Activated T-cell treated with anti-CD3 and anti-CD28 coated beads for 4 hours (primary cell): Measurements from ENCODE around the gene SLX9.

Source experiments
- DNase-seq: peaks from one replicate; pipeline ENCODE4 v3.0.0-alpha.2; 2020

Gene SLX9

GRCh38 chr21:45009616-45010015 lies 69.8 kb downstream of the SLX9 start:
- DNase-seq, result no peak

DNA sequence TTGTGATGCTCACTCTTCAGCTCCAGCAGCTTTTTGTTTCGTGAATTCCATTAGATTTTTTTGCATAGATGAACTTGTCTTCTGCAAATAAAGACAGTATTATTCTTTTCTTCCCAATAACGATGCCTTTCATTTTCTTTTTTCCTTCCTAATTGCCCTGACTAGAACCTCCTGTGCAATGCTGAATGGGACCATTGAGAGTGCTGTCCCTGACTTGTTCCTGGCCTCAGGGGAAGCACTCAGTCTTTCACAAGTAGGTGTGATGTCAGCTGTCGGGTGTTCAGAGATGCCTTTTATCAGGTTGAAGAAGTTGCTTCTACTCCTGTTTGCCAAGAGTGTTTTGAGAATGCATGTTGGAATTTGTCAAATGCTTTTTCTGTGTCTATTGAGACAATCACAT lies 70.3 kb downstream of the SLX9 start:
- DNase-seq, result no peak

- no peak for DNase-seq
These were observed 71.0 kb downstream of the SLX9 start for GRCh38 chr21:45010860-45011259.

DNA sequence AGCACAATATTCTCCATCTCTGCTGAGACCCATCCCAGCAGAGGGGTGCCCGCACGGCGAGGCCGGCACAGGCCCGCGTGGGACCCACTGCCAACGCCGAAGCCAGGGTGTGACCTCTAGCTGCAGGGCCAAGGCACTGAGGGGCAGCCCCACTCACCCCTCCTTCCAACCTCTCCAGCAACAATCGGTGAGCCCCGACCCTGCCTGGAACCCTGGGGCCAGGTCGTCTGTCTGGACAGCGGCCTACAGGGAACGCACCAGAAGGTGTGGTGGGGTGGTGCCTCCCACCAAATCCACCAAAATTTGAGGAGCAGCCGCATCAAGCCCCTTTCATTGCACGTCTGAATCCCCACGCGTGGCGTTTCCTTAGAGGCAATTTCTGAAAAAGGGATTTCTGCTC lies 71.6 kb downstream of the SLX9 start:
- no peak for DNase-seq

- DNase-seq, result no peak
These were observed 72.3 kb downstream of the SLX9 start for GRCh38 chr21:45011911-45012661.

DNA sequence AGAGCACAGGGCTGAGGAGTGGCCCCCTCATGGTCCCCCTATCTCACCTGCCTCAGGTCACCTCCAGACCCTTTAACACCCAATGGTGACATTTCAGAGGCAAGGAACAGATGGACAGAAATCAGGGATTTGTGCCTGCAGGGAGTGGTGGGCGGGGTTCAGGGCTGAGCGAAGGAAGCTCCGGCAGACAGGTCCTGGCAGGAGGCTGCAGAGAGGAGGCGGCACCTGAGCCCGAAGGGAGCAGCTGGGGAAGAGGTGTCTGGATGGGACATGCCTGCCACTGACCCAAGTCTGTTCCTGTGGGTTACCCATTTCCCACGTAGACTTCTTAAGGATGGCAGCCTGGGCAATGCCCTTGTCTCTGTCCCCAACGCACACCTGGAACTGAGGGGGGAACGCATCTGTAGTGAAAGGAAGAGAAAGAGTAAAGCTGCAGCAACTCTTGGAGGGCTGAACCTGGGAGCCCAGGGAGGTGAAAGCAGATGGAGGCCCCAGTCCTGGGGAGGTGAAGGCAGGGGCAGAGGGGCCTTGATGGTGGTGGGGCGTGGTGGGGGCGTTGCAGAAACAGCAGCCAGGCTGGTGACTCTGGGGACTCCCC lies 72.9 kb downstream of the SLX9 start:
- DNase-seq, result no peak

DNA sequence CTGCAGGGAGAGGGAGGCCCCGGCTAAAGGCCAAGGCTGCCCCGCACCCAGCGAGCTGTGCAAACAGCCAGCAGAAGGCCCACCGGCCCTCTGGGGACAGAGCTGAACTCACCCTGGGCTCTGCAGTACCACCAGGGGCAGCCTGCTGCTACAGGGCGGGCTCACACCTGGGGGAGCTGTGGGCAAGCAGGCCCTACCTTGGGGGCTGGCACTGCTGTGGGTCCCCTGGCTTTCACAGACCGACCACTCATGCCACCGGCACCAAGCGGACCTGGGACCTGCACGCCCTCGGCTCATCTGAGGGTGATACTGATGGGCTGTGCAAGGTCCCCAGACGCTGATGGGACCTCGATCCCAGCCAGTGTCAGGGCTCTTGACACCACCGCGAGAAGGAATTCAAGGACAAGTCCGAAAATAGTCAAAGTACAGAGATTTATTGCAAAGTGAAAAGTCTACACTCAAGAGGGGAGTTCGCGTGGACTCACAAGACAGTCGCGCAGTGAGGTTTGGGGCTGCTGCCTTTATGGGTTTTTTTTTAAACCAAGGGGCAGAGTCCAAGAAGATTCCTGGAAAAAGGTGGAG lies 73.5 kb downstream of the SLX9 start:
- no peak for DNase-seq

- DNase-seq, result no peak
These were observed 75.1 kb downstream of the SLX9 start for GRCh38 chr21:45014747-45015468.

DNA sequence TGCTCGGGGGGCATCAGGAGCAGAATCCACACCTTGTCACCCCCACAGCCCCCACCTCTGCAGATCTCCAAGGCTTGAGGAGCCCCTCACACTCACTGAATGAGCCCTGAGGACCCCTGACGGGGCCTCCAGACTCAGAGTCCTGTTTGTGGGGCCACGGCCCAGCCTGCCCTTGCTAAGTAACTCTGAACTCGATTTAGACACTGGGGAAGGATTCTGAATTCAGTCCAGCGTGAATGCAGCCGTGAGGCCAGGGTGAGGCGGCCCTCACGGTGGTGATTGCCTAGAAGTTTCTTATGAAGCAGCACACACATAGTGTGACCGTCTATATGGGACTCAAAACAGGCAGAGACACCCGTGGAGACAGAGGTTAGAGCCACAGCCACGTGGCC lies 75.6 kb downstream of the SLX9 start:
- no peak for DNase-seq

DNA sequence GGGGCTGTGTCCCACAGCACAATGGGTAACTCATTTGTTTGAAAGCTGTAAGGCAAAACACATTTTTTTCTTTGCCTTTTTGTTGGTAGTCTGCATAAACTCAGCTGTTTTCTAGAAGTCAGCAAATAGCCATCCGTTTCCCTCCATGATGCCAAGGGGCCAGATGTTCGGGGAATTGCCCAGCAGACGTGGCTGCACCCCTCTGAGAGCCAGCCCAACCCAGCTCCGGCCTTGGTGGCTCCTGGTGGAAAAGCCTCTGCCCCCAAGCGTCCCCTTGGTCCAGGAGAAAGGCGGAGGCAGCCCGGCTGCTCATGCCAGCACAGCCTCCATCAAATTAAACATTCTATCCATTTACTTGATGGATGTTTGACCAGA lies 76.2 kb downstream of the SLX9 start:
- DNase-seq, result no peak

DNA sequence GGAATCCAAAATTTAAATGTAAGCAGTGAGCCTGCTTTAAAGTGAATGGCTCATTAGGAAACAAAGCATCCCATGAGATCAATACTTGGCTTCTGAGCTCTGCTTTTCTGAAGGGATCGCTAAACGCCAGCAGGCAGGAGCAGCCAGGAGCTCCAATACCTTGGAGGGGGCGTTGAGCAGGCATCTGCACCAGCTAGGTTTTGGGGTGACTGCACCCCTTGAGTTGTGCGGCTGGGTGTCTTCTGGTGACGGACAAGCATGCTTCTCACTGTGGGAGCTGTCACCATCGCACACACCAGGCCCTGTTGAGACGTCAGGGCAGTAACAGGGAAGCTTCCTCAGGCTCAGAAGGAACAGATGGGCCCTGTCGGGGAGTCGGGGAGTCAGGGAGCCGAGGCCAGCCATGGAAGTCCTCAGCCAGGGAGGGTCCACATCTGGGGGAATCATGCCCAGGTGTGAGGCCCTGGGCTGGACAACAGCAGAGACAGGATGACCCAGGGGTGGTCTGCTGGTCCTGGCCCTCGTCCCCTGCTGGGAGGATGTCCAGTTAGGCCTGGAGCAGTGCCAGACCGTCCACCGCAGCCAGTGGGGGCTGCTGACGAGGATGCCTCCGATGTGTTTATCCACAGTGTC lies 76.7 kb downstream of the SLX9 start:
- DNase-seq, result no peak

GRCh38 chr21:45017039-45017960 lies 77.5 kb downstream of the SLX9 start:
- DNase-seq, result no peak

GRCh38 chr21:45018131-45019075 lies 78.6 kb downstream of the SLX9 start:
- DNase-seq, result no peak

GRCh38 chr21:45019076-45019886 lies 79.5 kb downstream of the SLX9 start:
- no peak for DNase-seq

DNA sequence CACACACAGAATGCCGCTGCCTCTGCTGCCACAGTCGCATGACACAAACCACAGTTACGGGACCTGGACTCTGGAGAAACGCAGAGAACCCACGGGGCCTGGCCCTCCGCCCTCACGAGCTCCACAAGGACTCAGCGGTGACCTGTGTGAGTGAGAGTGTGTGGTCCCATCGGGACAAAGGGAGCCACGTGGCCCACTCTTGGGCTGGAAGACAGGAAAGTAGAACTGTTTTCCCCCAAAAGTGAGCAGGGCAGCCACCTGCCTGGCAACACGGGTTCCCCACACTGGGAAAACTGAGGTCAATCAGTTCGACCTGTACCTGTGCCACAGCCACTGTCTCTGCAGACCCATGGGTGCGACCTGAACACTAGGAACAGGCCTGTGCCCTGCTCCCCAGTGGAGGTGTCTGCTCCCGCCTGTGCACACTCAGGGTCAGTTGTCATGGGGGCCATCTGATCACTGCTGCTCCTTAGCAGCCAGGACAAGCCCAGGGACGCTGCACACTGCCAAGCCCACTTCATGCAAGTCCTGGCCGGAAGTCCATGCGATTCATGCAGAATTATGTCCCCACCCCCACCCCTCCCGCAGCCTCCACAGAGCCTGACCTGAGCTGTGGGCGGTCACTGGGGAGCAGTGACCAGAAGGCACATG lies 80.2 kb downstream of the SLX9 start:
- no peak for DNase-seq

DNA sequence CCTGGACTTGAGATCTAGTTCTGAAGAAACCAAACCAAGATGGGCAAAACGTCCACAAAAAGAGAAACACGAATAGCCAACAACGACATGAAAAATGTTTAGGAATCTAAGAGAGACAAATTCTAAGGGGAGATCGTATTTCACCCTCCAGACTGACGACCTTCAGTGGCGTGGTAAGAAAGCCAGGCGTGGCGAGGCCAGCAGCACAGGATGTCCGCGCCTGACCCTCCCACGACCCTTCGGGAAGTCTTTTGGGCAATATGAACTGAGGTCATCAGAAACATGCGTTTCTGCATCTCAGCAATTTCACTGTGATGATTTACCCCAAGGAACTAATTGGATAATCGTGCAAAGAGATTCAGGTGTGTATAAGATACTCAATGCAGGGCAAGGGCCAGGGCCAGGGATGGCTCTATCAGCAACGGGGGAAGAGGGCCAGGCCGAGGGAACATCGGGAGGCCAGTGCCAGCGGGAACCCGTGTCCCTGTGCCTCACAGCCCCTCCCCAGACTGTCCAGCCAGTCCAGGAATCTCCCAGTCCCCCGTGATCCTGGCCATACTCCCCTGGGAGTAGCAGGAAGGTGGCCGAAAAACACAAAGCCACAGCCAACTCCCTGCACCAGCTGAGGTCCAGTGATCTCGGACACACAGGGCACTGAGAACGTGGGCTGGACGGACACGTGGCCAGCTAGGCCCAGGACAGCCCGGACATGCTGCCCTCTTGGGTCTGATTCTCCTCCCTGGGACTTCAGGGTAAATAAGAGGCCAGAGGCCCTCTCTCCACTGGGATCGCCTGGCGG lies 81.0 kb downstream of the SLX9 start:
- no peak for DNase-seq

DNA sequence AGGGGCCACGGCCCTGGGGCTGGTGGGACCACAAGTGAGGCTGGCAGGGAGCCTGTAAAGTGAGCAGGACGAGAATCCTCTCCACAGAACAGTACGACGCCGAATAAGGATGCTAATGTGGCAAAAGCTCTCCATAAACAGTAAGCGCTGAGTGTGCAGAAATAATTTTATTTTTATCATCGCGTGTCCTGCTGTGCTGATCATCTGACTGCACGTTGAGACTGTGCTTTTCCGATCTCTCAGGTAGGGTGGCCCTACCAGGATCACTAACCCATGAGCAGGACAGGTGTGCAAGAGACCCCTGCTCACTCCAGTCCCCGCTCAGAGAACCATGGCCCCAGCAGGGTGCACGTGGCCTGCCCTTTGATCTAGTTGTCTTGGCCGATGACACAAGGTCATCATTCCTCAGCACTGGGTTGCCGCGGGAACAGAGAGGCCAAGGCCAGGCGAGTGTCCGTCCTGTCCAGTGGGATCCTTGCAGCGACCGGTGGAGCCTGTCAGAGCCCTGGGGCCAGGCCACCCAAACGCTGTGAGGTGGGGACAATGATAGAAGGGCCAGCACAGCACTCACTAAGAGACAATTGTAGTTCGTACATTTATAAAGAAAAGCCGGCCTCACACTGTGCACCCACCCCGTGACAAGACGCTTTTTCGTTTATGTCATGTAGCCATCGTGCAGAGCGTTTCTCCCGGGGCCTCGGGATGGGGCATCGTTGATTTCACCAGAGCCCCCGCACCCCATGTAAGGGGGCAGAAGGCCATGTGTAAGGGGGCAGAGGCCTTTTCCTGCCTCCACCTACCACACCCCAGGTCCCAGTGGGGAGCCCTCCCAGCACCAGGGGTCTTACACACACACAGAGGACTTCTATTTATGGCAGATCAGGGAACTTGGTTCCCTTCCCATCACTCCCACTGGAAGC lies 81.9 kb downstream of the SLX9 start:
- DNase-seq, result no peak

- DNase-seq, result no peak
These were observed 82.5 kb downstream of the SLX9 start for GRCh38 chr21:45022348-45022675.
